Activated T-cell treated with anti-CD3 and anti-CD28 coated beads for 1 hour (primary cell): Measurements from ENCODE around the gene UMOD.
"Not testable (repeated sequence)": the region's sequence is repeated elsewhere in the genome, so short reads cannot be mapped to it uniquely, and the experiment has no call there.

ENCODE experiments used
- DNase-seq: peaks from one replicate; pipeline ENCODE4 v3.0.0-alpha.2; 2020; ENCODE audit warnings: low read depth

The UMOD gene

DNA sequence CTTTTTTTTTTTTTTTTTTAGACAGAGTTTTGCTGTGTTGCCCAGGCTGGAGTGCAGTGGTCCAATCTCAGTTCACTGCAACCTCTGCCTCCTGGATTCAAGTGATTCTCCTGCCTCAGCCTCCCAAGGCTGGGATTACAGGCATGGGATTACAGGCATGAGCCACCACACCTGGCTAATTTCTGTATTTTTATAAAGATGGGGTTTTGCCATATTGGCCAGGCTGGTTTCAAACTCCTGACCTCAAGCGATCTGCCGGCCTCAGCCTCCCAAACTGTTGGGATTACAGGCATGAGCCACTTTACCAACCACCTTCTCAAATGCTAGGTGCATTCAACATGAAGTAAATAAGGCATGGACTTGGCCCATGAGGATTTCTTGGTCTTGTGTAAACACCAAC, 31.5 kb downstream of the UMOD start:
- not testable (repeated sequence) for DNase-seq

DNA sequence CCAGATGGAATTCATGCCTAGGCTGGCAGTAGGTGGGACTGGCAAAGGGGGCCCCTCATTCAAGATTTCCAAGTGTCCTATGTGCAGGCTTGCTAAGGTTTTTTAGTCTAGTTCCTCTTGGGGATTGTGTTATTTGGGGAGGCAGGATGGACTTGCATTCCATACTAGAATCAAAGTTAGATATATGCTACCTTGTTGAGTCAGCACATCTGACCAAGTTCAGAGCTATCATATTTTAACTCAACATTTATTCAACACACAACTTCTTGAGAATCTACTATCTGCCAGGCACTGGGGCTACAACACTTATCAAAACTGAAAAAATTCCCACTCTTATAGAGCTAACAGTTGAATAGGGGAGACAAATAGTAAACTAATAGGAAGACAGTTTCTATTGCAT, 31.9 kb downstream of the UMOD start:
- no peak for DNase-seq

DNA sequence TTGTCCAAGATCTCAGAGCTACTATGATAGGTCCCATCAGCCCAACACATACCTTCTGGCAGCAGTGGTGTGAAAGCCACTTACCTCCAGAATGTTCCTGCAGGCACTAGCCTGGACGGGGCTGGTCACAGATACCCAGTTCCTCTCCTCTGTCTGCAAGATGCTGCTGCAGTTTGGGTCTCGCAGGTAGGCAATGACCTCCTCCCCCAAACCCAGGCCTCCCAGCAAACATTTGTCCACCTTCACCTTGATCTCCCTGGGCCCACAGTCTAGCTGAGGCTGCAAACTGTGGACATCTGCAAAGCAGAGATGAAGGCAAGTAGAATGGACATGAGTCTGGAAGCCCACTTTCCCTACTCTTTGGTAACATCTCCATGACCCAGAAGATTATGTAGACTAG, 32.3 kb downstream of the UMOD start:
- DNase-seq, result no peak

DNA sequence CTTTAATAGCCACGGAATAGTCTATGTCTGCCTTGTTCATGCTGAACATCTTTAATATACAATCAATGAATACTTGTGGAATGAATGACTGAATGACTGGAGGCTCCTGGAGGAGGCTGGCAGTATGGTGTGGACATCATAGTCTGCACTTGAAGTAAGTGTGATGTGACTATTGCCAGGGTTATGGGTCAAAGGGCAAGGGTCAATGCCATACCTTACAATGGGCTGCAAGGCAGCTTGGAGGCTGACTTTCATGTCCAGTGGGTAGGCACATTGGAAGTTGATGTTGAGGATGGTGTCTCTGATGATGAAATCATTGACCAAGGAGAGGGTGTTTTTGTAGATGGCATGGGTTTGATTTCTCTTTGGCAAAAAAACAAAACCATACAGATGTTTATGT, 33.1 kb downstream of the UMOD start:
- DNase-seq, result no peak

DNA sequence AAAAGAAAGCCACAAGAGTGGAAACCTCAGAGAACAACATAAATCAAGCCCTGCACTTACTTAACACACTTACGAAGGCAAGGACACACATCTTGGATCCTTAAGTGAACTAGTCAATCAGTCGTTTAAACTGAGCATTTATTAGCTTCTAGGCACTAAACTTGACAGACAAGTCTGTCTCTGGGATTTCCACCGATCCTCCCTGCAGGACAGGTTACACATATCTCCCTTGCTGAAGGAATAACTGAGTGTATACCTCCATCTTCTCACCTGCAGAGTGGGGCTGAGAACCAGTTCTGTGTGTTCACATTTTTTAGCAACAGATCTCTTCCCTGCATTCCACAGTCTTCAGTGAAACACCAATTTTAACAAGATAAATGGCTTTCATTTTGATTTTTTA, 34.1 kb downstream of the UMOD start:
- DNase-seq, result no peak

DNA sequence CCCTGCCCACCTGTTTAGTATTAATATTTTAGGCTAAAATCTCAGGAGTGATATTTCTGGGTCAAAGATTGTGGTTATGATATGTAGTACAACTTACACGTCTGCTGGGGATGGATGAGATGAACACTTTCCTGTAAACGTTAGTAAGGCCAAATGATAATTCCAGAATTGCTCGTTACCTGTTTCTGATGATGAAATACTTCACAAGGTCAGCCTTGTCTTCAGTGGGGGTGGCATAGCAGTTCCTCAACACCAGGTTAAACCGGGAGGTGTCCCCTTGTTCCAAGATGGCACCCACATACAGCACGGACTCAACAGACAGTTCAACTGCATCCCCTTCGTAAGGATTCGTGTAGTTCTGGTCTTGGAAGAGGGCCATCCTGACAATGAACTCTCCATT, 34.5 kb downstream of the UMOD start:
- no peak for DNase-seq

DNA sequence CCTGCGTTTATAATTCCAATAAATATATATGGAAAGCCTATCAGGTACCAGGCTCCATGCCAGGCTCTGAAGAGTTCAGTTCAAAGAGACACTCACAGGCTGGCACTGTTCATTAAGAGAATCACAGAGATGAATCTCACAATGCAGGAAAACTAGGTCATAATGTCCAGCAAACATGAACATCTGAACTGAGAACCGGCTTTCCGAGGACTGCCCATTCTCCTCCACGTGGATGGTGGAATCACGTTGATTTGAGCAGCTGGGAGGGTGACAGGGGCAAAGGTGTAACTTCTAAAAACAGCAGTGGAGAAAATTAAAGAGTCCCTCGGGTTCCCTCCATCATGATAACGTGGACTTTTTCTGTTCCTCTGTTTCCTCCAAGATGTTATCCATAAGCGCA, 35.4 kb downstream of the UMOD start:
- no peak for DNase-seq

DNA sequence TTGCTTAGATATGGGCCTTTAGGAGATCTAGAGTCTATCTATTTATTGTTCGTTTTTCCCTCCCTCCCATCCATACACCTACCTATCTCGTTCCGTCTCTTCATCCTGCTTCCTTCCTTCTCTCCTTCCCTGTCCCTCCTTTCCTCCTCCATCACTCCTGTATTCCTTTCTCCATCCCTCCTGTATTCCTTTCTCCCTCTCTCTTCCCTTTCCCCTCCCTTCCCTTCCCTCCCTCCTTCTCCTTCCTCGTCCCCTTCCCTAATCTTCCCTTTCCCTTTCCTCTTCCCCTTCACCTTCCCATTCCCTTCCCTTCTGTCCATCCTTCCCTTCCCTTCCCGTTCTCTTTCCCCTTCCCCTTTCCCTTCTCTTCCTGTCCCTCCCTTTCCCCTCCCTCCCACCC, 35.8 kb downstream of the UMOD start:
- DNase-seq, result no peak

DNA sequence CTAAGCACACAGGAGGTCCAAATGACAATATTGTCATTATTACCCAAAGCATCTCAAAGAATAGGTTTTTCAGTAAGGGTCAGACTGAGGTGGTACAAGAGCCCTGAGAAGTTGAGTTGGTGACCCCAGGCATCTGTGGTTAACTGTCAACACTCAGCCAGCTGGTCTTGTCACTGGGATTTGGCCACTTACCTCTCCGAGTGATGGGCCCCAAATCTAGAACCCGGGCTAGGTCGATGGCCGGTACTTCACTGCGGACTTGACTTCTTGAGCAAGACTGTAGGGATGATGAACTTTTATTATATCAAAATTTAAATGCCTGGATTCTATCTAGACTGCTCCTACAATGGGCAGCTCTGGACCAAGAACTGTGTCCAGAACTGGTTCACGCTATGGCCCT, 36.8 kb downstream of the UMOD start:
- DNase-seq, result no peak

DNA sequence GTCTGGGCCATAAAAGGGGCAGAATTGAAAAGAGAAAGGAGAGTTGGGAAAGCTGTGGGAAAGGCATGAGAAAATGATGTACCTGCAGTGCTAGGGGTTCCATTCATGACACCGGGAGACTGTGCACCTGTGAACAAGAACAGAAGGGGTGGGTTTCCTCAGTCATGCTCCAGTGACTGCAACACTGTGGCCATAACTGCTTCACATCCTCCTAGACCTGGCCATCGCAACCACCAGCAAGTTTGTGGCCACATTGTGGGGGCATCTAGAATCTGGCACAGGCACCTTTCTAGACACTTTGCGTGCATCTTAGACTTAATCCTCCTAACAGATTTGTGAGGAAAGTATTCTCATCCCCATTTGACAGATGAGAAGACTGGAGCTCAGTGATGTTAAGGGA, 37.9 kb downstream of the UMOD start:
- DNase-seq, result no peak

DNA sequence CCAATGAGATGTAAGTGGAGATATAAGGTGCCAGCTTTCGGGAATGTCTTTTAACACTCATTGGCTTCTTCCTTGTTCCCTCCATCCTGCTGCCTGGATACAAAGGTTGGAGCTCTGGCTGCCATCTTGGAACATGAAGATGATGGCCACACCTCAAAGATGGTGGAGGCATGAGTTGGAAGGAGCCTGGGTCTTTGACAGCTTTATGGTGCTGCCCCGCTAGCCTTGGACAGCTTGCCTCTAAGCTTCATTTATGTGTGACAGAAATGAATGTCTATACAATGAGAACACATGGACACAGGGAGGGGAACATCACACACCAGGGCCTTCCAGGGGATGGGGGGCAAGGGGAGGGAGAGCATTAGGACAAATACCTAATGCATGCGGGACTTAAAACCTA, 38.8 kb downstream of the UMOD start:
- no peak for DNase-seq

DNA sequence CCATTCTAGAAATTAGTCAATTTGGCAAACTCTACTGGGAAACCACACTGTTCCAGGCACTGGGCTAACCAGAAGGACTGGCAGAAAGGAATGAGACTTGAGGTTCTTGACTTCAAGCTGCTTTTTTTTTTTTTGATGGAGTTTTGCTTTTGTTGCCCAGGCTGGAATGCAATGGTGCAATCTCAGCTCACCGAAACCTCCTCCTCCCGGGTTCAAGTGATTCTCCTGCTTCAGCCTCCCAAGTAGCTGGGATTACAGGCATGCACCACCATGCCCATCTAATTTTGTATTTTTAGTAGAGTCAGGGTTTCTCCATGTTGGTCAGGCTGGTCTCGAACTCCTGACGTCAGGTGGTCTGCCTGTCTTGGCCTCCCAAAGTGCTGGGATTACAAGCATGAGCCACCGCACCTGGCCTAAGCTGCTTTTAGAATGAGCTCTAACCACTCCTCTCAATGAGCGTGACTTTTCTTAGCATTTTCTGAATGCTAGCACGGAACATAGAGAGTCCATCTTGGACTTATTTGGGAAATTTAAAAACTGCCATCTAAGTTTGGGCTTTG, 39.9 kb downstream of the UMOD start:
- not testable (repeated sequence) for DNase-seq

DNA sequence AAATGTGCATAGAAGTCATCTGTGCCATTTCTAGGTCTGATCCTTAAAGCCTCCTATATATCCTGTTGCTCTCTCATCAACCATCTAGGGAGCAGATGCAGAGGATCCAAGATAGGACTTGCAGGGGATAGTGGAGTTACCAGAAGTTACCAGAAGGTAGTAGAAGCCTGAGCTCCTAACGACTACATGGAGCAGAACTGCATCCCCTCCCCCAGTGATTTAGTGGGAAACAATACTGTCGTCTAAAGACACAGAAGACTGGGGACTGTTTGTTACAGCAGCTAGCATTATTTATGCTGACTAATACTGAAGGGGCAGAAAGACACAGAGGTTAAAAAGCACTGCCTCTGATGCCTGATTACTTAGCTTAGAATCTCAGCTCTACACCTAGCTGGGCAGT, 41.0 kb downstream of the UMOD start:
- DNase-seq, result no peak

DNA sequence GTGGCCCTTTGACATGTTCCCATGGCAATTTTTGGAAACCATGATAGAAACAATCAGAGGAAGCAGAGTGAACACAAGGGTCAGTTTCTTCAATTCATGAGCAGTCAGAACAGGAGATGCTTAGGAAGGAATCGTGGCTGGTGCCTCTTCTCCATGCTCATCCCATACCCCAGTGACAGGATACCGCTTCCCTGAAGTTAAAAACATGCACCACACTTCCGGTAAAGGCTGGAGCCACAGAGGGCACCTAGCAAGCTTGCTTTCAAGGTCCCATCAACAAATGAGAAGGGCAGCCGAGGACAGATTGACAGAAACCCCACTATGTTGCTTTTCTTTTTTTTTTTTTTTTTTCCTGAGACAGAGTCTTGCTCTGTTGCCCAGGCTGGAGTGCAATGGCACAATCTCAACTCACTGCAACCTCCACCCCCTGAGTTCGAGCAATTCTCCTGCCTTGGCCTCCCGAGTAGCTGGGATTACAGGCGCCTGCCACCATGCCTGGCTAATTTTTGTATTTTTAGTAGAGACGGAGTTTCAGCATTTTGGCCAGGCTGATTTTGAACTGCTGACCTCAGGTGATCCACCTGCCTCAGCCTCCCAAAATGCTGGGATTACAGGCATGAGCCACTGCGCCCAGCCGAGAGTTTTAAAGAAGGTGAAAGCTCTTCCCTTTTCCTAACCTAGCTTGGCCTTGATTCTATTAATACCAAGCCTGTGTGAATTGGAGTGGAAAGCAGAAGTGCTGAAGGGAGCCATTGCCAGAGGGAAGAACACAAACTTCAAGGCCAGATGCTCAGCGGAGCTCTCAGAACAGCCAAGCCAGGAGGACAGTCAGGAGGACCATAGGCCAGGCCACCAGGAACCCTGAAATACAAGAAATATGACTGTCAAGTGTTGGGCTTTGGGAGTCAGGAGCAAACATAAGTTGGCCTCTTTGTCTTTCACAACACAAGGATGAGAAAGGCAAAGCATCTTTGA, 41.8 kb downstream of the UMOD start:
- no peak for DNase-seq

DNA sequence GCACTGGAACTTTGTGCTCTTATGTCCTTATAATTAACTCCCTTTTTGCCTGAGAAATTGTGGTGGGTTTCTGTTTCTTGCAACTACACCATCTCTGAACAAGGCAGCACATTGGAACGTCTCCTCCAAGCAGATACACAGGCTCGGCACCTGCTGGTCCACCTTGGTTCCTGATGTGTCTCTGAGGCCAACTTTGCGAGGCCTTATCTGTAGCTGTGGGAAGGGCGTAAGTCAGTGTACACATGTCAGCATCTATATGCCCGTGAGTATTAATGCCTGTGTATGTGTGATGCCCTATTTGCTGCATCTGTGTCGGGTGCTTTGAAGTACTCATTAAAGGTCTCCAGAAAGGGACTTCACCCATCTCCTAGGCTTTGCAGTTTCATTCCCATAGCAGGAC, 42.7 kb downstream of the UMOD start:
- DNase-seq, result no peak

DNA sequence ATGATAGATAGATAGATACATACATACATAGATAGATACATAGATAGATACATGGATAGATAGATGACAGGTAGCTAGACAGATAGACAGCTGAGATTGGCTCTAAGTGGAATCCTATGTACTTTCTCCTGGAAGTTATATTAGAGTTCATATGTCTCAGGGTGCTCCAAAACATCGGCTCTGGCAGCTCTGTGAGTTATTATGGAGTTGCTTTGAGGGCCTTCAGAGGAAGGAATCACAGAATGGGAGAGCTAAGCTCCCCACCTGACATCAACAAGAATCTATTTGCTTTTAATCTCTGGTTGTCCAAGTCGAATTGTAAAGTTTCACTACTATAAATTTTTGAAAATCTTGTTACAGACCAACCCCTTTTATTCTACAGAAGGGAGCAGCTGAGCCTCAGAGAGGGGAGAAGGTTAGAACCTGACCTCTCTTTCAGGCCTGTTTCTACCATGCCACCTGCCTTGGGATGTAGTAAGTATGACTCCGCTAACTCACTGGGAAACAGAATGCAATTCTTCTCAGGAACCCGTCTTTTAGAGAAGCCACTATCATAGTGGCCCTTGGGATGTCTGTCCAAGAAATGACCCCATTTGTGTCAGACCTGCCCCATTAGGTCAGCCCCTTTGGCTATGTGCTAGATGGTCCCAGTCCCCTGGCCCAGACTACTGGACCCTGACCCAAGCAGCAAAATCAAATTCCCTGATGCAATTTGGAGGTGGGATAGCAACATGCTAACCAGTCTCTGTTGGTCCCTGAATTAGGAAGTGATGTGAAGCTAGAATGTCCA, 43.5 kb downstream of the UMOD start:
- no peak for DNase-seq

DNA sequence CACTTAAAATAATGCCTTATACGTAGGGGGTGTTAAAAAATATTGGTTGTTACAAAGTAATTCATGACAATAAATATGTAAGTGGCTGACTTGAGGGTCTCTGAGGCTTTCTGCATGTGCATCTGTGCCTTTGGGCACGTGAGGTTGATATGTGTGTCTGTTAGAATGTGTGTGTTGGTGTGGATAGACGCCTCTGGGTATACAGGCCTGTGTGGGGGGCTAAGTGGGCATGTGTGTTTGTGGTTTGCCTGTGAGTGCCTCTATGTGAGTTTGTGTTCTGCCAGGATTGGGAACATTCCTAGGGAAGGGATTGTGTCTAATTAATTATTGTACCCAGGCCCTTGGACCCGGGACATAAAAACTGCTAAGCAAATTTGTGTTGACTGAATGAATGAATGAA, 44.2 kb downstream of the UMOD start:
- DNase-seq, result no peak

DNA sequence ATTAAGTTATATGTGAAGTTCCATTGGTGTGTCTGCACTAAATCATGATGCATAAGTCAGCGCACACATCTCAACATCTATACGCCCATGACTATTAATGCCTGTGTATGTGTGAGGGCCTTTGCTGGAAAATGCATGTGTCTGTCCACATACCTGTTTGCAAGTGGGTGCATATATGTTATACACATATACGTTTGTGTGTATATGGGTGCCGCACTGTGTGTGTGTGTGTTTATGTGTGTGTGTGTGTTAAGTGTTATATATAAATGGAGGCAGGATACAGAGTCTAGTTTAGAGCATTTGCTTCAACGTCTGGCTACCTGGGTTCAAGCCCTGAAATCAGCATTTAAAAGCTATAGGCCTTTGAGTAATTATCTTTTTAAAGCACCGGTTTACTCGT, 44.7 kb downstream of the UMOD start:
- no peak for DNase-seq

DNA sequence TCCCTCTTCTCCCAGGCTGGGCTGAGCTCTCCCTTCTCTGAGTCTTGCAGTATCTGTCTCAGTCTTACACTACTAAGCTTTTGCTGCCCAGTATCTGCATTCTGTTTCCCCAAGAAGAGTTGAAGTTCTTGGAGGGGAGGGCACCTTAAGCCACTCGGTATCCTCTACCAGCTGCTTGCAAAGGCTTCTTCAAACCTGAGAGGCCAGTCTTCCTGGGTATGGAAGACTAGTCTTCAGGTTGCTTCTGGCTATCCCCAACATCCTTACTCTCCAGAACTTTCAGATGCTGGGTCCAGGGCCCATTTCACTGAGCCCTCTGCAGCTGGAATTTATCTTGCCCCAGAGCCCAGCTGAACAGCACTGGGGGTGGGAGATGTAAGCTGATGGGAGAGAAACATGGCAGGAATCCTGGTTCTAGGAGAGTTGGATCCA, 45.3 kb downstream of the UMOD start:
- no peak for DNase-seq

DNA sequence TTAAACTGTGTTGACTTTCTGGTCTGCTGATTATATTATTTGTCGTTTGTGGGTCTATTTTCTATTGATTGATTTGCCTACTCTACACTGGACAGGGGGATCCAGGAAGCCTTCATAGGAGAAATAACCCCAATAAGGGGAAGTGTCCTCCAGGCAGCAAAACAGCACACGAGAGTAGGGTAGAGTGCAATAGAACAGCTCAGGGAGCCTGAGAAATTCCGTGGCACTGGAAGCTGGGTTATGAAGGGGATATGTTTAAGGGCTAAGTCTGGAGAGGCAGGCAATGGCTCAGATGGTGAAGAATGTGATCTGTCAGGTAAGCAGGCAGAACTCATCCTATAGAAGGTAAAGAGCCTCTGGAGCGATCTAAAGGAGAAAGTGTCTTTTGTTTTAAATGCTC, 46.1 kb downstream of the UMOD start:
- no peak for DNase-seq

DNA sequence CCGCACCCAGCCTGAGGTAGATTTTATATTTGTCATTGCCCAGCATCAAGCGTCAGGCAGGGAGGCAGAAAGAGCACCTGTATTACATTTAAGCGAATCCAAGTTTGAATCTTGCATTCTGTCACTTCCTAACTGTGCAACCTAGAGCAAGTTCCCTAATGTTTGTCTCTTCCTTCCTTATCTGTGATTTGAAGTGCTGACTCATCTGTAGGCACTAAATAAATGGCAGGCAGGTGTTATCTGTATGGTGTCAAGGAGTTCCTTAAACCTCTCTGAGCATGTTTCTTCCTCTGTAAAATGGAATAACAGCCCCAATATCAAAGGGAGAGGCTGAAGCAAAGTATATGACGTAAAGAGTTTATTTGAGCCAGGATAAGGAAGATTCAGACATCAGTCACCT, 49.5 kb downstream of the UMOD start:
- no peak for DNase-seq

DNA sequence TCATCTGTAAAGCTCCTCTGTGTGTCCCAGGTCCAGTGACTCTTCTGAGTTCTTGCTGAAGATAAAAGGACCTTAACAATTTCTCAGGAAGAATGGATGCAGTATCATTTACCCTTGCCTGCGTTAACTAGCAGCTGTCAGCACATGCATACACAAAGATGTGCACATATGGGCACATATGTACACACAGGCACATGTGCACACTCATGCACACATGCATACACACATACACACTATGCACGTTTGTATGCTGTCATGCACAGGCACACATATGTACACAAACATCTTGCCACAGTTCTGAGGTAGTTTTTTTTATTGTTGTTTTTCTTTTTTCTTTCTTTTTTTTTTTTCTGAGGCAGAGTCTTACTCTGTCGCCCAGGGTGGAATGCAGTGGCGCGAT, 50.1 kb downstream of the UMOD start:
- DNase-seq, result no peak

DNA sequence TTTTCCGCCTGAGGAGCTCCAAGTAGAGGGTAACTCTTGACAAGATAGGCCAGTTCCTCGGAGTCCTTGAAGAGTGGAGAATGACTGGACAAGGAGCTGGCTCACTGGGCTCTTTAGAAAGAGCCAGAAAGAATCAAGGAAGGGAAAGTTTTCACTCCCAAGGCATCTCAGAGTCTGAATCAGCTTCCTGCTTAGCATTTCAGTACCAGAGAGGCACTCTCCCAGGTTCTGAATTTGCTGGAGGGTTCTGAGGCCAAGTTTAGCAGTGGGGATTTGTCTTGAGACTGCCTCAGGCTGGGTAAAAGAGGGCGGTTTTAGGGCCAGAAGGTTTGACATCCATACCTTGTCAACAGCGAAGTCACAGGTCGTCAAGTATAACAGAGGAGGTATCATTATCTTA, 50.7 kb downstream of the UMOD start:
- DNase-seq, result no peak
